Neural cell (in vitro differentiated cells): ENCODE measurements around the gene CRYGS. TPM values are rescaled to one million over a fixed set of nuclear protein-coding genes. Genes with fewer than 3 reads are reported as not detected.

Experiments
- H2AFZ ChIP-seq: fragments of 200-600, 300-800 bp; sonication (generic), shearing (Covaris generic); 2 replicates; pipeline ENCODE4 v1.6.0; 2014; ENCODE audit warnings: low read depth, mild to moderate bottlenecking, antibody characterized with exemption, low read length, moderate library complexity
- H3F3A ChIP-seq: fragments of 200-600 bp; shearing (Covaris generic); 2 replicates; pipeline ENCODE4 v1.6.1; 2016; ENCODE audit warnings: mild to moderate bottlenecking, moderate library complexity, mixed read lengths, antibody characterized with exemption, low read length; ENCODE audit not compliant: insufficient read depth, poor library complexity, severe bottlenecking
- H3K27ac ChIP-seq: fragments of 200-600, 300-800 bp; sonication (generic), shearing (Covaris generic); 2 replicates; pipeline ENCODE4 v1.5.1; 2014; ENCODE audit warnings: mild to moderate bottlenecking, low read length, moderate library complexity
- H3K27me3 ChIP-seq: fragments of 300-800, 200-600 bp; sonication (generic), shearing (Covaris generic); 2 replicates; pipeline ENCODE4 v1.6.0; 2014; ENCODE audit warnings: mild to moderate bottlenecking, low read depth, low read length, moderate library complexity; ENCODE audit not compliant: insufficient read depth
- H3K36me3 ChIP-seq: fragments of 300-800, 200-600 bp; sonication (generic), shearing (Covaris generic); 2 replicates; pipeline ENCODE4 v1.5.1; 2014; ENCODE audit warnings: mild to moderate bottlenecking, antibody characterized with exemption, low read length, moderate library complexity; ENCODE audit not compliant: insufficient read depth
- H3K4me2 ChIP-seq: fragments of 300-800, 200-600 bp; sonication (generic), shearing (Covaris generic); 2 replicates; pipeline ENCODE4 v1.6.0; 2014; ENCODE audit warnings: mild to moderate bottlenecking, low read length
- H3K4me3 ChIP-seq: fragments of 300-800, 200-600 bp; sonication (generic), shearing (Covaris generic); 2 replicates; pipeline ENCODE4 v1.5.1; 2014; ENCODE audit warnings: mild to moderate bottlenecking, low read length, moderate library complexity
- H3K79me2 ChIP-seq: fragments of 200-600 bp; shearing (Covaris generic); replicated peaks from 2 replicates; pipeline ENCODE4 v1.6.0; 2014; ENCODE audit warnings: mild to moderate bottlenecking, low read length, moderate library complexity; ENCODE audit not compliant: insufficient read depth
- H3K9ac ChIP-seq: fragments of 300-800, 200-600 bp; sonication (generic), shearing (Covaris generic); 2 replicates; pipeline ENCODE4 v1.6.1; 2016; ENCODE audit warnings: mild to moderate bottlenecking, low read length, mixed read lengths
- H3K9me2 ChIP-seq: fragments of 200-600 bp; shearing (Covaris generic); 2 replicates; pipeline ENCODE4 v1.6.1; 2016; ENCODE audit warnings: mild to moderate bottlenecking, low read length, mixed read lengths; ENCODE audit not compliant: insufficient read depth
- H3K9me3 ChIP-seq: fragments of 200-600, 300-800 bp; sonication (generic), shearing (Covaris generic); 2 replicates; pipeline ENCODE4 v1.6.1; 2016; ENCODE audit warnings: mild to moderate bottlenecking, mixed run types, low read length, moderate library complexity, mixed read lengths
- H4K20me1 ChIP-seq: fragments of 200-600 bp; shearing (Covaris generic); 2 replicates; pipeline ENCODE4 v1.6.1; 2016; ENCODE audit warnings: mild to moderate bottlenecking, mixed run types; ENCODE audit not compliant: insufficient read depth
- EP300 ChIP-seq: fragments of 450-650 bp; conservative IDR thresholded peaks from 2 replicates; pipeline ENCODE4 v1.6.1; 2014; ENCODE audit warnings: antibody characterized with exemption, mild to moderate bottlenecking, moderate library complexity; ENCODE audit not compliant: poor library complexity, severe bottlenecking
- EZH2 ChIP-seq: fragments of 200-600, 300-800 bp; shearing (Covaris generic), sonication (generic); IDR thresholded peaks from 2 replicates; pipeline ENCODE4 v1.6.1; 2014; ENCODE audit warnings: antibody characterized with exemption, low read length, borderline replicate concordance, mild to moderate bottlenecking; ENCODE audit not compliant: insufficient read depth, poor library complexity, severe bottlenecking
- MXI1 ChIP-seq: fragments of 450-650 bp; conservative IDR thresholded peaks from 2 replicates; pipeline ENCODE4 v1.6.1; 2014; ENCODE audit warnings: antibody characterized with exemption, mild to moderate bottlenecking; ENCODE audit not compliant: poor library complexity, severe bottlenecking
- POLR2AphosphoS5 ChIP-seq: IDR thresholded peaks from 2 replicates; pipeline ENCODE4 v1.6.1; 2012
- RAD21 ChIP-seq: fragments of 450-650 bp; conservative IDR thresholded peaks from 2 replicates; pipeline ENCODE4 v1.6.1; 2014; ENCODE audit warnings: antibody characterized with exemption, mild to moderate bottlenecking, moderate library complexity
- SMC3 ChIP-seq: fragments of 450-650 bp; conservative IDR thresholded peaks from 2 replicates; pipeline ENCODE4 v1.6.1; 2014; ENCODE audit warnings: antibody characterized with exemption, mild to moderate bottlenecking, moderate library complexity; ENCODE audit not compliant: poor library complexity
- TAF1 ChIP-seq: IDR thresholded peaks from 2 replicates; pipeline ENCODE4 v1.6.1; 2012; ENCODE audit warnings: low read depth
- polyA plus RNA-seq: library from polyadenylated mRNA; depleted of rRNA; stranded (reverse); fragments of >200 nt; gene quantifications from 2 replicates; pipeline ENCODE4 v1.2.3, GENCODE V29; 2014
- TF ChIP-seq, protein P1 (sequence below): IDR thresholded peaks from 2 replicates; pipeline ENCODE4 v1.6.1; 2012; ENCODE audit warnings: borderline replicate concordance
- TF ChIP-seq, protein P2 (sequence below): fragments of 450-650 bp; IDR thresholded peaks from 2 replicates; pipeline ENCODE4 v1.5.1; 2014; ENCODE audit warnings: antibody characterized with exemption, mild to moderate bottlenecking, moderate library complexity; ENCODE audit not compliant: poor library complexity, severe bottlenecking

Gene CRYGS
- polyA plus RNA-seq, 1 donor from 2014 or later = 7.7 TPM

DNA sequence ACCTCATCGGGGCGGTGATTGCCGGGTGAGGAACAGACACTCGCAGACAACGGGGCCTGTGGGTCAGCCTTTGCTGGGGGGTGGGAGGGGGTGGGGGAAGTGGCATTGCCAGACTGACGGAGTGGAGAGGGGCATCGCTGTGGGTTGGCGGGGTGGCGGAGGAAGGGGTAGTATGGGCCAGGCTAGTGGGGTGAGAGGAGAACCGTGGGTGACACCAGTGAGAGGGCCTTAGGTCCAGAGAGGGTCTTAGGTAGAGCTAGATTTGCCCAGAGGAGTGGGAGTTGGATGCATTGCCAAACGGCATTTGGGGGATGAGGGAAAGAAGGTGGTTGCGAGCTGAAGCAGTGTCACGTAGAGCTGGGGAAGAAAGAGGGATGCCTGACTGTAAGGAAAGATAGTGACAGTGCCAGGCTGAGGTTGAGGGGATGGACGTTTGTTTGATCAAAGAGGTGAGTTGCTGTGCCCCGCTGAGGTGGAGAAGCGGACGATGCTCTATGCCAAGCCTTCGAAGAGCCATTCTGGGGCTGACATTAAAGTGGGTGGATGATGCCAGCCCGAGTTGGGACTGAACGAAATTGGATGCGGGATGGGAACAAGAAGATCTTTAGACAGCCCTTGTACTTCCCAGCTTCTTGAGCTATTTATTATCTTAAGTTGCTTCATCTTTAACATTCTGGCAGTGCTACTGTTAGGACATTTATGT is 26.9 kb upstream of the CRYGS start:
- TF ChIP-seq, protein P1, sequence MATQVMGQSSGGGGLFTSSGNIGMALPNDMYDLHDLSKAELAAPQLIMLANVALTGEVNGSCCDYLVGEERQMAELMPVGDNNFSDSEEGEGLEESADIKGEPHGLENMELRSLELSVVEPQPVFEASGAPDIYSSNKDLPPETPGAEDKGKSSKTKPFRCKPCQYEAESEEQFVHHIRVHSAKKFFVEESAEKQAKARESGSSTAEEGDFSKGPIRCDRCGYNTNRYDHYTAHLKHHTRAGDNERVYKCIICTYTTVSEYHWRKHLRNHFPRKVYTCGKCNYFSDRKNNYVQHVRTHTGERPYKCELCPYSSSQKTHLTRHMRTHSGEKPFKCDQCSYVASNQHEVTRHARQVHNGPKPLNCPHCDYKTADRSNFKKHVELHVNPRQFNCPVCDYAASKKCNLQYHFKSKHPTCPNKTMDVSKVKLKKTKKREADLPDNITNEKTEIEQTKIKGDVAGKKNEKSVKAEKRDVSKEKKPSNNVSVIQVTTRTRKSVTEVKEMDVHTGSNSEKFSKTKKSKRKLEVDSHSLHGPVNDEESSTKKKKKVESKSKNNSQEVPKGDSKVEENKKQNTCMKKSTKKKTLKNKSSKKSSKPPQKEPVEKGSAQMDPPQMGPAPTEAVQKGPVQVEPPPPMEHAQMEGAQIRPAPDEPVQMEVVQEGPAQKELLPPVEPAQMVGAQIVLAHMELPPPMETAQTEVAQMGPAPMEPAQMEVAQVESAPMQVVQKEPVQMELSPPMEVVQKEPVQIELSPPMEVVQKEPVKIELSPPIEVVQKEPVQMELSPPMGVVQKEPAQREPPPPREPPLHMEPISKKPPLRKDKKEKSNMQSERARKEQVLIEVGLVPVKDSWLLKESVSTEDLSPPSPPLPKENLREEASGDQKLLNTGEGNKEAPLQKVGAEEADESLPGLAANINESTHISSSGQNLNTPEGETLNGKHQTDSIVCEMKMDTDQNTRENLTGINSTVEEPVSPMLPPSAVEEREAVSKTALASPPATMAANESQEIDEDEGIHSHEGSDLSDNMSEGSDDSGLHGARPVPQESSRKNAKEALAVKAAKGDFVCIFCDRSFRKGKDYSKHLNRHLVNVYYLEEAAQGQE = no peak
- TF ChIP-seq POLR2AphosphoS5 (no peak), RAD21 (no peak), EP300 (no peak), TAF1 (no peak), MXI1 (no peak)
- peak overlapping the region; percentile 81 for H3K4me3 ChIP-seq
- no peaks in the 10 kb centered on the region for H3K27me3 ChIP-seq
- H2AFZ ChIP-seq = peak overlapping the region; percentile 62
- H3K36me3 ChIP-seq = no peaks in the 10 kb centered on the region
- H4K20me1 ChIP-seq = no peaks in the 10 kb centered on the region
- no peaks in the 10 kb centered on the region for H3F3A ChIP-seq
- H3K79me2 ChIP-seq = peaks cover 15% of the 10 kb centered on the region
- H3K4me2 ChIP-seq = peak overlapping the region; percentile 89
- peak overlapping the region; percentile 81 for H3K27ac ChIP-seq
- H3K9me2 ChIP-seq = no peaks in the 10 kb centered on the region
- peak overlapping the region; percentile 84 for H3K9ac ChIP-seq
- H3K9me3 ChIP-seq = no peaks in the 10 kb centered on the region

DNA sequence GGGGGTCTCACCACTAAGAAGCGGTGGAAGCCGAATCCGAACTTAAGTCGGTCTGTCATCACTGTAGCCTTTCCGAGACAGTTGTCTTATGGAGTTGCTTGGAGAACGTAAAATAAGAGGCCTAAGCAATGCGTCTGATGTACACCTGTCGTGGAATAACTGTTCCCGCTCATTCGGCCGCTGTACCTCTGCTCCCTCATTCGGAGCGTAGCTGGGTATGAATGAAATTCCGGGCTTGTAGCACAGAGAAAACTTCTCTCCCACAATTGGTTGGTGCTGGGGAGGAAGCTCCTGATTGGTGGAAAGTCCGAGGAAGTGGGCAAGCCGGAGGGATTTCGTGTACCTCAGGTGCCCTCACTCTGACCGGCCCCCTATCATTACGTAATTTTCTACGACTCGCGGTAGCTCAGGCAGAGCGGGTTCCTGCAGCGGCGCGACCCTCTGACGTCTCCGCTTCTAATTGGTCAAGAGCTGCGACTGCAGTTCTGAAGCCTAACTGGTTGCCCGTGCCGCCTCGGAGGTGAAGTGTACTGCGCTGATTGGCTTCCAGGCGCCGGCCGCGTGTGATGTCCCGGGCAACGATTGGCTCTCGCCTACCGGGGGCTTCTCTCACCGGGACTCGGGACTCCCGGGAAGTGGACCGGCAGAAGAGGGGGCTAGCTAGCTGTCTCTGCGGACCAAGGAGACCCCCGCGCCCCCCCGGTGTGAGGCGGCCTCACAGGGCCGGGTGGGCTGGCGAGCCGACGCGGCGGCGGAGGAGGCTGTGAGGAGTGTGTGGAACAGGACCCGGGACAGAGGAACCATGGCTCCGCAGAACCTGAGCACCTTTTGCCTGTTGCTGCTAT is 26.1 kb upstream of the CRYGS start, which contains the start of gene DNAJB11:
Gene DNAJB11, plus strand, starts transcription at position 625 of the 845 bp plus-strand sequence. Its CDS starts 178 bp downstream, at position 803.
- TF ChIP-seq, protein P2, sequence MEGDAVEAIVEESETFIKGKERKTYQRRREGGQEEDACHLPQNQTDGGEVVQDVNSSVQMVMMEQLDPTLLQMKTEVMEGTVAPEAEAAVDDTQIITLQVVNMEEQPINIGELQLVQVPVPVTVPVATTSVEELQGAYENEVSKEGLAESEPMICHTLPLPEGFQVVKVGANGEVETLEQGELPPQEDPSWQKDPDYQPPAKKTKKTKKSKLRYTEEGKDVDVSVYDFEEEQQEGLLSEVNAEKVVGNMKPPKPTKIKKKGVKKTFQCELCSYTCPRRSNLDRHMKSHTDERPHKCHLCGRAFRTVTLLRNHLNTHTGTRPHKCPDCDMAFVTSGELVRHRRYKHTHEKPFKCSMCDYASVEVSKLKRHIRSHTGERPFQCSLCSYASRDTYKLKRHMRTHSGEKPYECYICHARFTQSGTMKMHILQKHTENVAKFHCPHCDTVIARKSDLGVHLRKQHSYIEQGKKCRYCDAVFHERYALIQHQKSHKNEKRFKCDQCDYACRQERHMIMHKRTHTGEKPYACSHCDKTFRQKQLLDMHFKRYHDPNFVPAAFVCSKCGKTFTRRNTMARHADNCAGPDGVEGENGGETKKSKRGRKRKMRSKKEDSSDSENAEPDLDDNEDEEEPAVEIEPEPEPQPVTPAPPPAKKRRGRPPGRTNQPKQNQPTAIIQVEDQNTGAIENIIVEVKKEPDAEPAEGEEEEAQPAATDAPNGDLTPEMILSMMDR = peak; percentile 38
- TF ChIP-seq EZH2 (no peak), POLR2AphosphoS5 (peak; percentile 92), MXI1 (peak; percentile 73), RAD21 (peak; percentile 50), EP300 (peak; percentile 70), TAF1 (no peak), SMC3 (peak; percentile 49)
- TF ChIP-seq, protein P1 = no peak
- Histone ChIP-seq H3K4me2 (peak within 1 kb of the TSS; percentile 89), H3K36me3 (no peaks in the 10 kb centered on the region), H3K27ac (peak within 1 kb of the TSS; percentile 81), H3K27me3 (no peaks in the 10 kb centered on the region), H3K9ac (peak within 1 kb of the TSS; percentile 84), H3K9me2 (no peaks in the 10 kb centered on the region), H4K20me1 (no peaks in the 10 kb centered on the region), H3K4me3 (peak within 1 kb of the TSS; percentile 81), H3K79me2 (peaks cover 15% of the 10 kb centered on the region), H3F3A (no peaks in the 10 kb centered on the region), H2AFZ (peak within 1 kb of the TSS; percentile 62), H3K9me3 (no peaks in the 10 kb centered on the region)
